Breast epithelium (tissue), 3 donors: ENCODE data around the gene RPL36A.

Experiments
- POLR2AphosphoS5 ChIP-seq, 3 donors: sonication (generic); formaldehyde crosslinking; IDR thresholded peaks; one replicate each; pipeline ENCODE4 v1.6.1; 2017; ENCODE audit warnings: antibody characterized with exemption in 3 of 3
- TF ChIP-seq, protein P1 (sequence below), 3 donors: fragments of 450-650 bp; IDR thresholded peaks; one replicate each; pipeline ENCODE4 v1.5.1; 2016 to 2017; ENCODE audit warnings: antibody characterized with exemption in 3 of 3, mild to moderate bottlenecking in 3 of 3, moderate library complexity in 3 of 3

- no peak for TF ChIP-seq POLR2AphosphoS5 (IDR thresholded peaks at IDR 0.05)
- TF ChIP-seq, protein P1, sequence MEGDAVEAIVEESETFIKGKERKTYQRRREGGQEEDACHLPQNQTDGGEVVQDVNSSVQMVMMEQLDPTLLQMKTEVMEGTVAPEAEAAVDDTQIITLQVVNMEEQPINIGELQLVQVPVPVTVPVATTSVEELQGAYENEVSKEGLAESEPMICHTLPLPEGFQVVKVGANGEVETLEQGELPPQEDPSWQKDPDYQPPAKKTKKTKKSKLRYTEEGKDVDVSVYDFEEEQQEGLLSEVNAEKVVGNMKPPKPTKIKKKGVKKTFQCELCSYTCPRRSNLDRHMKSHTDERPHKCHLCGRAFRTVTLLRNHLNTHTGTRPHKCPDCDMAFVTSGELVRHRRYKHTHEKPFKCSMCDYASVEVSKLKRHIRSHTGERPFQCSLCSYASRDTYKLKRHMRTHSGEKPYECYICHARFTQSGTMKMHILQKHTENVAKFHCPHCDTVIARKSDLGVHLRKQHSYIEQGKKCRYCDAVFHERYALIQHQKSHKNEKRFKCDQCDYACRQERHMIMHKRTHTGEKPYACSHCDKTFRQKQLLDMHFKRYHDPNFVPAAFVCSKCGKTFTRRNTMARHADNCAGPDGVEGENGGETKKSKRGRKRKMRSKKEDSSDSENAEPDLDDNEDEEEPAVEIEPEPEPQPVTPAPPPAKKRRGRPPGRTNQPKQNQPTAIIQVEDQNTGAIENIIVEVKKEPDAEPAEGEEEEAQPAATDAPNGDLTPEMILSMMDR (IDR thresholded peaks at IDR 0.05) = no peak
Measured at GRCh38 chrX:101370888-101371504, 19.8 kb upstream of the RPL36A start.
